Smooth muscle cell of the coronary artery (primary cell): ENCODE data around the gene GCGR. TPM values are rescaled to one million over a fixed set of nuclear protein-coding genes. Genes with fewer than 3 reads are reported as not detected.

Experiments
- total RNA-seq: library from RNA; depleted of rRNA; stranded (reverse); fragments of >200 nt; gene quantifications from 2 replicates; pipeline ENCODE4 v1.2.3, GENCODE V29; 2014; ENCODE audit warnings: low replicate concordance

The GCGR gene
- total RNA-seq: not detected in 2 replicates

GRCh38 chr17:81803728-81804558 lies at the start of gene GCGR:
GCGR (plus strand) TSS chr17:81804150; CDS start chr17:81809019, 4,869 bp downstream.

DNA sequence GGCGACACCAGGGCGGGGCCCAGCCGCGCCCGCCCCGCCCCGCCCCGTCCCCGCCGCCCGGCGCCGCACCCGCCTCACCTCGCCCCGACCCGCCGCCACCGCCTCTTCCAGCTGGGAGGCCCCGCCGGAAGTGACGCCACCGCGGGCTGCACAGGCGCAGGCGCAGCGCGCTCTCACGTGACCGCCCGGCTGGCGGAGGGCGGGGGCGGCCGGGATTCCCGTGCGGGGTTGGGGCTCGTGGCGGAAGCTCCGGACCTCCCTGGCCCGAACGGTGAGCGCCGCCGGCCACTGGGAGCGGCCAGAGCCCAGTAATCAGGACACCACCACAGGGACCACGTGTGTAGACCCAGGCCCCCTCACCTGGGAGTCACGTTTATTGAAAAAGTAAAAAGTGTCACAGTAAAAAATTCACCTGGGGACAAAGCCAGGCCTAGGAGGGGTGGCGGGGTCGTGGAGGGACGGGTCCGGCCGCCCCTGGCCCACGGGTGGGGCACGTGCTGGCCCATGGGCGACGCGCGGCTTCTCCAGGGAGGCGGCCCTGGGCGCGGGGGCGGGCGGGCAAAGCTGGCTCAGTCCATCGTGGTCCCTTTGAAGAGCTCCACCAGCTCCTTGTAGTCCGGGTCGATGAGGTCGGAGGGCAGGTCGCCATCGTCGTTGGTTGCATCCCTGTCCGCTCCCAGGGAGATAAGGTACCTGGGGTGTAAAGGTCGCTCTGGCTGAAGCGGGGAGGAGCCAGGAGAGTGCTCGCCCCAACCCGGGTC lies 29.4 kb downstream of the GCGR start, which contains the start of gene MCRIP1:
Gene MCRIP1, minus strand, starts transcription at position 132 of the 761 bp plus-strand sequence. CDS start 8,785 bp downstream, outside the sequence.

GRCh38 chr17:81834831-81835267 lies 30.9 kb downstream of the GCGR start, which contains the start of gene PPP1R27:
PPP1R27 (minus strand) TSS chr17:81835050; CDS start chr17:81834953, 97 bp downstream.

DNA sequence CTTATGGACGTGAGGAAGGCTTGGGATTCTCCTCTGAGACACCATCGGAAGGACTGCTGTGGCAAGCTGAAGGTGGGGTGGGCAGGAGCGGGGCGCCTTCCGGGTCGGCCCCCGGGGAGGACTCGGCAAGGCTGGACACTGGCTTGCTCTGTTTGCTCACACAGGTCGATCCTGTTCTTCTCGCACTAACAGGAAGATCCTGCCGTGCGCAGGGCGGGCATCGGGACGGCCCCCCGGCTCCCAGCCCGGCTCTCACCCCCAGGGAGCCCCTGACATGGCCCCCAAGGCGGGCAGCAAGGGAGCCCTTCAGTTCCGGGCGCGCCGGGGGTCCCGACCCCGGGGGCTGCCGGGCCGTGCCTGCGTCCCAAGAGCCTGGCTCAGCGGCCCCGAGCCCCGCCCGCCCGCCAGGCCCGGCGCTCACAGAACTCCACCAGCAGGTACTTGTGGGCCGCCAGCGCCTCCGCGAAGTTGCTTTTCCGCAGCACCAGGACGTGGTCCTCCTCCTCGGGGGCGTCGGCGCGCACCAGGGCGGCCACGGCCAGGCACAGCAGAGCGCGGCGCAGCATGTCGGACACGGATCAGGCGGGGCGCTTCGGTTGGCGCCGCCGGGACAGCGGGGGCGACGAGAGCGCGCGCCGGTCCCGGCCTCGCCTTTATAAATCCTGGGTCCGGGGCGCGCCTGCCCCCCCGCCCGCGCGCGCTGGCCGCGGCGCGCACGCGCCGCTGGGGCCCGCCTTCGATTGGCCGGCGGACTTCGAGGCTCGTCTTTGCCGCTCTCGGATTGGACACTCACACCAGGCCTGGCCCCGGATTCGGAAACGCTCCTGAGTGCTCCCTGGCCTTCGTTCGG lies 56.2 kb downstream of the GCGR start, which contains the start of gene P4HB:
Gene P4HB, minus strand, starts transcription at position 630 of the 850 bp plus-strand sequence. Its CDS starts 64 bp downstream, at position 566.

Other genes starting within 250 kb of the GCGR start
- gene NPLOC4, start 167.0 kb upstream of the GCGR start, total RNA-seq: 79.9 and 84.7 TPM in 2 replicates
- gene TSPAN10, start 167.0 kb upstream of the GCGR start, total RNA-seq: 0.30 and 2.0 TPM in 2 replicates
- gene PDE6G, start 147.6 kb upstream of the GCGR start, total RNA-seq: 0.23 and 0.35 TPM in 2 replicates
- 26.7 and 35.1 TPM in 2 replicates for gene OXLD1, start 137.5 kb upstream of the GCGR start, total RNA-seq
- 3.3 and 7.1 TPM in 2 replicates for gene CCDC137, start 137.4 kb upstream of the GCGR start, total RNA-seq
- gene ARL16, start 120.4 kb upstream of the GCGR start, total RNA-seq: 16.7 and 42.8 TPM in 2 replicates
- gene HGS, start 120.1 kb upstream of the GCGR start, total RNA-seq: 53.1 and 66.2 TPM in 2 replicates
- gene MRPL12, start 100.8 kb upstream of the GCGR start, total RNA-seq: 2.0 and 12.9 TPM in 2 replicates
- gene SLC25A10, start 91.9 kb upstream of the GCGR start, total RNA-seq: 4.7 and 11.3 TPM in 2 replicates
- 85.4 and 140 TPM in 2 replicates for gene MCRIP1, start 29.1 kb downstream of the GCGR start, total RNA-seq
- gene PPP1R27, start 30.9 kb downstream of the GCGR start, total RNA-seq: 0.15 TPM in 1 of 2 replicates, not detected in the other
- 997 and 1,224 TPM in 2 replicates for gene P4HB, start 56.4 kb downstream of the GCGR start, total RNA-seq
- 31.6 and 123 TPM in 2 replicates for gene ARHGDIA, start 67.2 kb downstream of the GCGR start, total RNA-seq
- gene ALYREF, start 87.4 kb downstream of the GCGR start, total RNA-seq: 86.2 and 152 TPM in 2 replicates
- gene ANAPC11, start 87.6 kb downstream of the GCGR start, total RNA-seq: 269 and 333 TPM in 2 replicates
- 0.23 and 0.38 TPM in 2 replicates for gene NPB, start 98.1 kb downstream of the GCGR start, total RNA-seq
- gene PCYT2, start 107.2 kb downstream of the GCGR start, total RNA-seq: 42.8 and 43.9 TPM in 2 replicates
- 12.5 and 13.0 TPM in 2 replicates for gene SIRT7, start 114.0 kb downstream of the GCGR start, total RNA-seq
- gene MAFG, start 123.6 kb downstream of the GCGR start, total RNA-seq: 13.7 and 15.0 TPM in 2 replicates
- 71.8 and 225 TPM in 2 replicates for gene PYCR1, start 133.2 kb downstream of the GCGR start, total RNA-seq
- gene MYADML2, start 143.1 kb downstream of the GCGR start, total RNA-seq: not detected in 2 replicates
- 0.08 TPM in 1 of 2 replicates, not detected in the other for gene NOTUM, start 157.0 kb downstream of the GCGR start, total RNA-seq
- gene ASPSCR1, start 173.5 kb downstream of the GCGR start, total RNA-seq: 18.5 and 30.4 TPM in 2 replicates
- gene CENPX, start 218.7 kb downstream of the GCGR start, total RNA-seq: 15.1 and 40.5 TPM in 2 replicates
- 11.9 and 16.7 TPM in 2 replicates for gene LRRC45, start 219.2 kb downstream of the GCGR start, total RNA-seq
- gene RAC3, start 227.5 kb downstream of the GCGR start, total RNA-seq: 6.3 and 18.5 TPM in 2 replicates
- 32.1 and 45.0 TPM in 2 replicates for gene DCXR, start 233.5 kb downstream of the GCGR start, total RNA-seq
- 25.6 and 33.3 TPM in 2 replicates for gene RFNG, start 247.7 kb downstream of the GCGR start, total RNA-seq
- 78.2 and 111 TPM in 2 replicates for gene GPS1, start 247.7 kb downstream of the GCGR start, total RNA-seq